B cell (primary cell): Measurements from ENCODE around the gene CREB5.

Experiments used
- EZH2 ChIP-seq: IDR thresholded peaks from 2 replicates; pipeline ENCODE4 v1.6.1; 2012; ENCODE audit warnings: borderline replicate concordance, low read depth, mild to moderate bottlenecking, moderate library complexity, low read length; ENCODE audit not compliant: insufficient read depth, poor library complexity, severe bottlenecking
- TF ChIP-seq, protein P1 (sequence below): fragments of 200-600 bp; IDR thresholded peaks from one replicate; pipeline ENCODE4 v1.8.0; 2022; ENCODE audit warnings: antibody characterized with exemption, mild to moderate bottlenecking

DNA sequence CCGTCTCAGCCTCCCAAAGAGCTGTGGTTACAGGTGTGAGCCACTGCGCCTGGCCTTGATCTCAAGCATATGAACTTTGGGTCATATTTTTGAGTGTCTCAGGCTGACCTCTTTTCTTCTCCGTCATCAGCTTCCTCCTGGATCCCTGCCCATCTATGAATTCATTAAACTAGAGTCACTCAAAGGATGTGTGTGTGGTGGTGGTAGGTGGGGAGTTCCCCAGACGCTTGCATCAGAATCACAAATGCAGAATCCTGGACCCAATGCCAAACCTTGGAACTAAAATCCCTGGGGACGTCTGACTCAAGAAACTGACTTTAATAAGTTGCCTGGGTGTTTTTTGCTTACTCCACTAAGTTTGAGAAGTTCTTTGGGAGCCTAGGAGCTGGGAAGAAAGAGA is 6.7 kb upstream of the CREB5 start:
- TF ChIP-seq, protein P1, sequence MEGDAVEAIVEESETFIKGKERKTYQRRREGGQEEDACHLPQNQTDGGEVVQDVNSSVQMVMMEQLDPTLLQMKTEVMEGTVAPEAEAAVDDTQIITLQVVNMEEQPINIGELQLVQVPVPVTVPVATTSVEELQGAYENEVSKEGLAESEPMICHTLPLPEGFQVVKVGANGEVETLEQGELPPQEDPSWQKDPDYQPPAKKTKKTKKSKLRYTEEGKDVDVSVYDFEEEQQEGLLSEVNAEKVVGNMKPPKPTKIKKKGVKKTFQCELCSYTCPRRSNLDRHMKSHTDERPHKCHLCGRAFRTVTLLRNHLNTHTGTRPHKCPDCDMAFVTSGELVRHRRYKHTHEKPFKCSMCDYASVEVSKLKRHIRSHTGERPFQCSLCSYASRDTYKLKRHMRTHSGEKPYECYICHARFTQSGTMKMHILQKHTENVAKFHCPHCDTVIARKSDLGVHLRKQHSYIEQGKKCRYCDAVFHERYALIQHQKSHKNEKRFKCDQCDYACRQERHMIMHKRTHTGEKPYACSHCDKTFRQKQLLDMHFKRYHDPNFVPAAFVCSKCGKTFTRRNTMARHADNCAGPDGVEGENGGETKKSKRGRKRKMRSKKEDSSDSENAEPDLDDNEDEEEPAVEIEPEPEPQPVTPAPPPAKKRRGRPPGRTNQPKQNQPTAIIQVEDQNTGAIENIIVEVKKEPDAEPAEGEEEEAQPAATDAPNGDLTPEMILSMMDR = no peak
- no peak for TF ChIP-seq EZH2
